H1 (cell line): ENCODE data around the gene SPTBN5. TPM values are rescaled to one million over a fixed set of nuclear protein-coding genes. Genes with fewer than 3 reads are reported as not detected.

Source experiments
- BCL11A ChIP-seq, 2 experiments: IDR thresholded peaks; one replicate each; pipeline ENCODE4 v1.6.1; 2011; ENCODE audit warnings: low read depth in 2 of 2, low read length in 2 of 2, mild to moderate bottlenecking in 2 of 2
- PHF8 ChIP-seq: fragments of 200-600 bp; sonication (generic); conservative IDR thresholded peaks from 2 replicates; pipeline ENCODE4 v1.7.1; 2012; ENCODE audit warnings: low read depth, mild to moderate bottlenecking, inconsistent platforms, low read length, moderate library complexity
- RNF2 ChIP-seq: fragments of 200-900, 300-1000 bp; sonication (generic); IDR thresholded peaks from 2 replicates; pipeline ENCODE4 v1.7.1; 2016; ENCODE audit warnings: borderline replicate concordance, low read depth, mild to moderate bottlenecking, antibody characterized with exemption, low read length; ENCODE audit not compliant: poor library complexity, severe bottlenecking; ENCODE audit errors: missing control alignments
- SIX5 ChIP-seq: IDR thresholded peaks from 2 replicates; pipeline ENCODE4 v1.6.1; 2011; ENCODE audit warnings: mild to moderate bottlenecking, low read depth, low read length
- SUZ12 ChIP-seq: fragments of 200-600 bp; sonication (generic); IDR thresholded peaks from 2 replicates; pipeline ENCODE4 v1.6.1; 2012; ENCODE audit warnings: mild to moderate bottlenecking, inconsistent platforms, low read length, moderate library complexity, mixed read lengths
- polyA plus RNA-seq, 7 experiments: library from polyadenylated mRNA; depleted of rRNA in 3 of 7; stranded (reverse) in 5 of 7; unstranded in 2 of 7; fragments of >200 nt in 5 of 7; fragments of 200-250 nt in 2 of 7; gene quantifications; 1 replicate in 5 of 7; 2 replicates in 1 of 7; 4 replicates in 1 of 7; pipeline versions ENCODE4 v1.2.1 to v1.2.3, GENCODE V29; 2011 to 2013; ENCODE audit warnings: missing spikeins in 2 of 7, mixed read lengths in 2 of 7
- total RNA-seq: library from RNA; stranded (reverse); fragmentation: NEBNext Ultra II Directional; extraction: Animal tissue kit (Norgen Biotek cat#: 25700); gene quantifications from 2 replicates; pipeline ENCODE4 v1.2.1, GENCODE V29; 2021
- TF ChIP-seq, protein P1 (sequence below): IDR thresholded peaks from 2 replicates; pipeline ENCODE4 v1.6.1; 2012; ENCODE audit warnings: inconsistent platforms

SPTBN5 gene
- total and polyA plus RNA-seq, 2 of the 8 experiments (the other 6 are each of a cell fraction or from before 2014, with no cell fraction given), result 0.32 to 0.84 TPM

DNA sequence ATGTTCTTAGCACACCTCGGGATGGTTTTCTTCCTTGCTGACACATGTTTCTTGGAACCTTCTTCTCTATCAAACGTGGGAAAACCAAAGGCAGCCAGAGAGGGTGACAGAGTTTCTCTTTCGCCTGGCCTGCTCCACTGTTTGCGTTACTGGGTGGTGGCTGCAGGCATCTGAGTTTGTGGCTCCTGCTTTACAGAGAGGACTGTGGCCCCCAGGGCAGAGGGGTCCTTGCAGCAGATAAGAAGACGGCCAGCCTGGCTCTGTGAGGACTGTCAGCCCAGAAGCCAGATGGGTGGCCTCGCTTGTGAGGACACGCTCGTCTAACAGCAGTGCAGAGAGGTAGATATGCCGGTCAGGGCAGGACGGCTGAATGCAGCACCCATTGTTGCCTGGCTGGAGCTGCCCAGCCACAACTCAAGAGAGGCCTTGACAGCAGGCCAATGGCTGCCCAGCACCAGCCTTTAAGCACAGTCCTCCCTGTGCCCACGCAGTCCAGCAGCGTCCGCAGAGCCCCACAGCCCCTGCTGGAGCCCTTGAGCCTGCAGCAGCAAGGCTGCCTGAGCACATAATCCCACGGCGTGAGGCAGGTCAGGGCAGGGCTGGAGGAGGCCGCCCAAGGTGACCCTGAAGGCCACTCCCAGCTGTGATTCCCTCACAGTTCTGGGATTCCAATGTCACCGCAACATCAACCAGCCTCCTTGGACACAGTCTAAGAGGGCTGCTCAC, 15.0 kb upstream of the SPTBN5 start (continued):
- TF ChIP-seq PHF8 (no peak), SUZ12 (no peak), RNF2 (no peak), SIX5 (no peak), BCL11A (IDR thresholded peaks at IDR 0.05; ENCODE audit: low read depth in 2 of 2, low read length in 2 of 2) (no peak)
- TF ChIP-seq, protein P1, sequence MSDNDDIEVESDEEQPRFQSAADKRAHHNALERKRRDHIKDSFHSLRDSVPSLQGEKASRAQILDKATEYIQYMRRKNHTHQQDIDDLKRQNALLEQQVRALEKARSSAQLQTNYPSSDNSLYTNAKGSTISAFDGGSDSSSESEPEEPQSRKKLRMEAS, result no peak
- TF ChIP-seq, all 59 proteins: peak for 0
